Measurements from ENCODE around the gene FCGR3B.
"Not testable (repeated sequence)": the region's sequence is repeated elsewhere in the genome, so short reads cannot be mapped to it uniquely, and the experiment has no call there.

Gene FCGR3B

GRCh38 chr1:161597077-161597476 is 33.9 kb downstream of the FCGR3B start:
- H3K27ac ChIP-seq (ENCODE audit: insufficient read depth in 1 of 2, low read depth in 1 of 2, low read length in 2 of 2, poor library complexity in 1 of 2, severe bottlenecking in 2 of 2); DNase-seq; H3K27me3 ChIP-seq (replicated peaks in 2 of 5; ENCODE audit: control insufficient read depth in 4 of 5, insufficient read depth in 5 of 5, low read length in 4 of 5); H3K9me3 ChIP-seq (ENCODE audit: control extremely low read depth in 1 of 5, control insufficient read depth in 4 of 5, insufficient read depth in 2 of 5, low read depth in 1 of 5, low read length in 4 of 5); H3K36me3 ChIP-seq (ENCODE audit: control insufficient read depth in 4 of 4, insufficient read depth in 4 of 4, low read length in 3 of 4); H3K4me3 ChIP-seq (ENCODE audit: control insufficient read depth in 1 of 7, extremely low read depth in 1 of 7, insufficient read depth in 4 of 7, low read depth in 2 of 7, low read length in 6 of 7); POLR2A ChIA-PET; CTCF ChIA-PET; H3K4me1 ChIP-seq (ENCODE audit: control extremely low read depth in 1 of 4, control insufficient read depth in 4 of 4, insufficient read depth in 4 of 4, low read length in 3 of 4): not testable (repeated sequence)
- WGBS (ENCODE audit: insufficient coverage) = no CpG with 5 or more reads among the region's 3 CpGs

DNA sequence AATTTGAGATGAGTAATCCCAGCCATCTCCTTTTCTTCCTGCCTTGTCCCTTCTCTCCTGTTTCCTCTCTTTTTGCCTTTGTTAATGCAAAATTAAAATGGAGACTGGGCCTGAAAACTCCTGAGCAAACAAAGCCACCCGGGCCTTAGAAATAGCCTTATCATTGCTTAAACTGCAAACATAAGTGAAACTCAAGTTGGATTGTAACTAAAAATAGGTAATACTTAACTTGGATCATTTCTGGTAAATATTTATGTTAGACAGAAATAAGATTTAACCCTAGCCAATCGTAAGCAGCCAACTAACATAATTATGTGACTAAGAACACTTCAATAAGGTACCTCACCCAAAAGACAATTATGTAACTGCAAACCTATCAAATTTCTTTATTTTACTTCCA is 35.4 kb downstream of the FCGR3B start:
- H3K9me3 ChIP-seq (ENCODE audit: control extremely low read depth in 1 of 5, control insufficient read depth in 4 of 5, insufficient read depth in 2 of 5, low read depth in 1 of 5, low read length in 4 of 5); CTCF ChIA-PET; DNase-seq; H3K36me3 ChIP-seq (ENCODE audit: control insufficient read depth in 4 of 4, insufficient read depth in 4 of 4, low read length in 3 of 4); H3K4me1 ChIP-seq (ENCODE audit: control extremely low read depth in 1 of 4, control insufficient read depth in 4 of 4, insufficient read depth in 4 of 4, low read length in 3 of 4); H3K27ac ChIP-seq (ENCODE audit: insufficient read depth in 1 of 2, low read depth in 1 of 2, low read length in 2 of 2, poor library complexity in 1 of 2, severe bottlenecking in 2 of 2); POLR2A ChIA-PET; H3K4me3 ChIP-seq (ENCODE audit: control insufficient read depth in 1 of 7, extremely low read depth in 1 of 7, insufficient read depth in 4 of 7, low read depth in 2 of 7, low read length in 6 of 7); H3K27me3 ChIP-seq (replicated peaks in 2 of 5; ENCODE audit: control insufficient read depth in 4 of 5, insufficient read depth in 5 of 5, low read length in 4 of 5): not testable (repeated sequence)
- WGBS (ENCODE audit: insufficient coverage) = no CpG with 5 or more reads among the region's 2 CpGs

- DNase-seq; CTCF ChIA-PET; H3K9me3 ChIP-seq (ENCODE audit: control extremely low read depth in 1 of 5, control insufficient read depth in 4 of 5, insufficient read depth in 2 of 5, low read depth in 1 of 5, low read length in 4 of 5); H3K36me3 ChIP-seq (ENCODE audit: control insufficient read depth in 4 of 4, insufficient read depth in 4 of 4, low read length in 3 of 4); H3K27me3 ChIP-seq (replicated peaks in 2 of 5; ENCODE audit: control insufficient read depth in 4 of 5, insufficient read depth in 5 of 5, low read length in 4 of 5); H3K27ac ChIP-seq (ENCODE audit: insufficient read depth in 1 of 2, low read depth in 1 of 2, low read length in 2 of 2, poor library complexity in 1 of 2, severe bottlenecking in 2 of 2); H3K4me1 ChIP-seq (ENCODE audit: control extremely low read depth in 1 of 4, control insufficient read depth in 4 of 4, insufficient read depth in 4 of 4, low read length in 3 of 4); POLR2A ChIA-PET; H3K4me3 ChIP-seq (ENCODE audit: control insufficient read depth in 1 of 7, extremely low read depth in 1 of 7, insufficient read depth in 4 of 7, low read depth in 2 of 7, low read length in 6 of 7): not testable (repeated sequence)
- no CpG with 5 or more reads among the region's 2 CpGs for WGBS (ENCODE audit: insufficient coverage)
Observed at GRCh38 chr1:161595173-161595572, 35.8 kb downstream of the FCGR3B start.

- WGBS (ENCODE audit: insufficient coverage) = no CpG with 5 or more reads among the region's 4 CpGs
- H3K36me3 ChIP-seq (ENCODE audit: control insufficient read depth in 4 of 4, insufficient read depth in 4 of 4, low read length in 3 of 4); CTCF ChIA-PET; H3K4me3 ChIP-seq (ENCODE audit: control insufficient read depth in 1 of 7, extremely low read depth in 1 of 7, insufficient read depth in 4 of 7, low read depth in 2 of 7, low read length in 6 of 7); POLR2A ChIA-PET; H3K4me1 ChIP-seq (ENCODE audit: control extremely low read depth in 1 of 4, control insufficient read depth in 4 of 4, insufficient read depth in 4 of 4, low read length in 3 of 4); H3K27ac ChIP-seq (ENCODE audit: insufficient read depth in 1 of 2, low read depth in 1 of 2, low read length in 2 of 2, poor library complexity in 1 of 2, severe bottlenecking in 2 of 2); H3K9me3 ChIP-seq (ENCODE audit: control extremely low read depth in 1 of 5, control insufficient read depth in 4 of 5, insufficient read depth in 2 of 5, low read depth in 1 of 5, low read length in 4 of 5); H3K27me3 ChIP-seq (replicated peaks in 2 of 5; ENCODE audit: control insufficient read depth in 4 of 5, insufficient read depth in 5 of 5, low read length in 4 of 5); DNase-seq: not testable (repeated sequence)
Observed at GRCh38 chr1:161594269-161594984, 36.5 kb downstream of the FCGR3B start.

DNA sequence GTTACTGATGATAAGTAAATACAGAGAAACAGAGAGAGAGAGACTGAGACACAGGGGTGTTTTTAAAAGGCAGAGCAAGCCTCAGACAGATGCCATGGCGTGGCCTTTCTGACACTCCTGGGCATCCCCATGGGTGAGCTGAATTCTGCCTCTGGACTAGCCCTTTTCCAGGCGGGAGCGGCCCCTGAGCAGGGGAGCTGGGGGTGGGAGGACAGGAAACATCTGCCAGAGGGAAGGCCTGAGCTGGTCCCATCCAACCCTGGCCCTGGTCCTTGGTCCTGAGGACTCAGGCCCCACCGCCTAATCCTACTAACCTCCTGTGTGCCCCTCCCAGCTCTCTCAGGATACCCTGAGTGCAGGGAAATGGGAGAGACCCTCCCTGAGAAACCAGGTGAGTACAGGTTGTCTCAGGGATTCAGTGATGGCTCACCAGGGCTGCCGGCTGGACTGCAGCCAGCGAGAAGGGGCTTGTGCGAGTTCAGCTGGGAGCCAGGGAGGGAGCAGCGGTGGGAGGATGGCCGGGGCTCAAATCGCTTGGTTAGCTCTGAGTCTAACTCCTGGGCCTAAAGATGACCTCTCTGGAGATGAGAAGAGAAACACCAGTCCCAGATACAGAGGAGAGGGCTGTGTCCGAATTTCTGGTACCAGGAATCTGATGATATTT is 37.8 kb downstream of the FCGR3B start:
- H3K27me3 ChIP-seq (replicated peaks in 2 of 5; ENCODE audit: control insufficient read depth in 4 of 5, insufficient read depth in 5 of 5, low read length in 4 of 5); CTCF ChIA-PET; H3K9me3 ChIP-seq (ENCODE audit: control extremely low read depth in 1 of 5, control insufficient read depth in 4 of 5, insufficient read depth in 2 of 5, low read depth in 1 of 5, low read length in 4 of 5); POLR2A ChIA-PET; H3K4me1 ChIP-seq (ENCODE audit: control extremely low read depth in 1 of 4, control insufficient read depth in 4 of 4, insufficient read depth in 4 of 4, low read length in 3 of 4); H3K27ac ChIP-seq (ENCODE audit: insufficient read depth in 1 of 2, low read depth in 1 of 2, low read length in 2 of 2, poor library complexity in 1 of 2, severe bottlenecking in 2 of 2); H3K4me3 ChIP-seq (ENCODE audit: control insufficient read depth in 1 of 7, extremely low read depth in 1 of 7, insufficient read depth in 4 of 7, low read depth in 2 of 7, low read length in 6 of 7); DNase-seq; H3K36me3 ChIP-seq (ENCODE audit: control insufficient read depth in 4 of 4, insufficient read depth in 4 of 4, low read length in 3 of 4): not testable (repeated sequence)
- 87% methylated on average over 6 of the region's 11 CpGs for WGBS (ENCODE audit: insufficient coverage)

GRCh38 chr1:161592586-161592985 is 38.4 kb downstream of the FCGR3B start:
- no CpG with 5 or more reads among the region's 3 CpGs for WGBS (ENCODE audit: insufficient coverage)
- CTCF ChIA-PET; H3K27ac ChIP-seq (ENCODE audit: insufficient read depth in 1 of 2, low read depth in 1 of 2, low read length in 2 of 2, poor library complexity in 1 of 2, severe bottlenecking in 2 of 2); H3K4me3 ChIP-seq (ENCODE audit: control insufficient read depth in 1 of 7, extremely low read depth in 1 of 7, insufficient read depth in 4 of 7, low read depth in 2 of 7, low read length in 6 of 7); H3K27me3 ChIP-seq (replicated peaks in 2 of 5; ENCODE audit: control insufficient read depth in 4 of 5, insufficient read depth in 5 of 5, low read length in 4 of 5); POLR2A ChIA-PET; H3K4me1 ChIP-seq (ENCODE audit: control extremely low read depth in 1 of 4, control insufficient read depth in 4 of 4, insufficient read depth in 4 of 4, low read length in 3 of 4); DNase-seq; H3K36me3 ChIP-seq (ENCODE audit: control insufficient read depth in 4 of 4, insufficient read depth in 4 of 4, low read length in 3 of 4); H3K9me3 ChIP-seq (ENCODE audit: control extremely low read depth in 1 of 5, control insufficient read depth in 4 of 5, insufficient read depth in 2 of 5, low read depth in 1 of 5, low read length in 4 of 5): not testable (repeated sequence)

DNA sequence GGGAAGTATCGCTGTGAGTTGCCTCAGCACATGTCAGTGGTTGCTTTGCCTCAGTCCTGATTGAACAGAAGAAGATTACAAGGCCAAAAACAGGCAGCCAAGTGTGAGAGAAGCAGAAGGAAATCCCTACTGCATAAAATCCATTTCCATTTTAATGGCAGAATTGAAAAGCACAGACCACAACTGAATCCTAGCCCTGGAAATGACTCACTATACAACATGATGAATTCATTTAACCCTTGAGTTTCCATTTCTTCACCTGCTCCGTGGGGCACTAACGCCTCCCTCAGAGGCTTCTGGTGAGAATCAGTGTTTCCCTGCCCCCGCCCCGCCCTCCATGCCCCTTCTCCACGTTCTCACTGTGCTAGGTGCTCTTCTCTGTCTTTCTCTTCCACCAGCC is 41.1 kb downstream of the FCGR3B start:
- H3K27me3 ChIP-seq (replicated peaks in 2 of 5; ENCODE audit: control insufficient read depth in 4 of 5, insufficient read depth in 5 of 5, low read length in 4 of 5); H3K4me3 ChIP-seq (ENCODE audit: control insufficient read depth in 1 of 7, extremely low read depth in 1 of 7, insufficient read depth in 4 of 7, low read depth in 2 of 7, low read length in 6 of 7); H3K36me3 ChIP-seq (ENCODE audit: control insufficient read depth in 4 of 4, insufficient read depth in 4 of 4, low read length in 3 of 4); H3K9me3 ChIP-seq (ENCODE audit: control extremely low read depth in 1 of 5, control insufficient read depth in 4 of 5, insufficient read depth in 2 of 5, low read depth in 1 of 5, low read length in 4 of 5); H3K27ac ChIP-seq (ENCODE audit: insufficient read depth in 1 of 2, low read depth in 1 of 2, low read length in 2 of 2, poor library complexity in 1 of 2, severe bottlenecking in 2 of 2); DNase-seq; POLR2A ChIA-PET; CTCF ChIA-PET; H3K4me1 ChIP-seq (ENCODE audit: control extremely low read depth in 1 of 4, control insufficient read depth in 4 of 4, insufficient read depth in 4 of 4, low read length in 3 of 4): not testable (repeated sequence)
- 11% methylated on average over 1 of the region's 6 CpGs for WGBS (ENCODE audit: insufficient coverage)

Measured in common myeloid progenitor, CD34-positive (primary cell).